IPS-18a (cell line): ENCODE measurements around the gene PDE7B.

Experiments used
- H3K27ac ChIP-seq: one replicate; pipeline ENCODE4 v1.5.1; 2013; ENCODE audit warnings: low read length
- H3K27me3 ChIP-seq: one replicate; pipeline ENCODE4 v1.6.1; 2013; ENCODE audit warnings: mild to moderate bottlenecking, low read length; ENCODE audit not compliant: control insufficient read depth, insufficient read depth
- H3K36me3 ChIP-seq: one replicate; pipeline ENCODE4 v1.6.1; 2013; ENCODE audit warnings: low read depth, low read length; ENCODE audit not compliant: control insufficient read depth
- H3K4me1 ChIP-seq: one replicate; pipeline ENCODE4 v1.6.1; 2013; ENCODE audit warnings: low read depth, low read length; ENCODE audit not compliant: control insufficient read depth
- H3K4me3 ChIP-seq: one replicate; pipeline ENCODE4 v1.5.1; 2013; ENCODE audit warnings: low read length
- H3K9ac ChIP-seq: one replicate; pipeline ENCODE4 v1.6.1; 2013; ENCODE audit warnings: mild to moderate bottlenecking, low read length, moderate library complexity
- H3K9me3 ChIP-seq: one replicate; pipeline ENCODE4 v1.6.1; 2013; ENCODE audit warnings: low read depth, low read length; ENCODE audit not compliant: control insufficient read depth

The PDE7B gene

DNA sequence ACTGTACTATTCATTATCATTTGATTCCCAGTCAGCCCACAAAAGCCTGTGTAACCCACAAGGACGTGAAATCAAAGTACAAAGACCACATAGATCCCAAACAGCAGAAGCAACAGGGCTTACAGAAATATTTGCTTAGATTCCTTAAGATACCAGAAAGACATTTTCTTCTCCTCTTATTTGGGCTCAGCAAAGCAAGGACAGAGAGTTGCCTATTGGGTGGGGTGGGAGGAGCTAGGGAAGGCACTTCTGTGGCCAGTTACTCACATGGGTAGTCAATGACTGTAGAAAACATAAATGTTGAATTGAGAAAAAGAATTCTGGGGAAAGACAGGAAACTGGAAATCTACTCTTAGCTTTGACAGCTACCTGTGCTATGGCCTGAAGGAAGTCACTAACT is 19.8 kb downstream of the PDE7B start:
- H3K9me3 ChIP-seq = no peaks in the 10 kb centered on the region
- no peak overlapping the region for H3K4me3 ChIP-seq
- H3K27me3 ChIP-seq = no peaks in the 10 kb centered on the region
- H3K27ac ChIP-seq = no peak overlapping the region
- H3K4me1 ChIP-seq = no peaks in the 10 kb centered on the region
- H3K9ac ChIP-seq = no peak overlapping the region
- no peaks in the 10 kb centered on the region for H3K36me3 ChIP-seq

DNA sequence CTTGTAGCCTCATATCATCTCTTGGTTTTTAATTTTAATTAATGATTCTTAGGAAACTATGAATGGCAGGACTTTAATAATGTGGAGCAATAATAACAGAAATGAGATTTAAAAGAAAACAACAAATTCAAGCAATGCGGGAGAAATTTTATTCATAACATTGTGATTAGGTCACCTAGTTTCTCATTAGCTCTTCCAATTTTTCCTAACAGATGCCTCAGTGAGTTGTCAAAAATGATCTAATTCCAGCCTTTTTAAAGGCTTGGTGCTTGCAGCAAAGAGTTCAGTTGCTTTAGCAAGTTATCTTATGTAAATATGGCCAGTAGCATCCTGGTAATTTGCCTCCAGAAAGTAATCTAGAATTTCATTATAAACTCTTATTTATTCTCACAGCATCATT is 20.4 kb downstream of the PDE7B start:
- no peaks in the 10 kb centered on the region for H3K27me3 ChIP-seq
- no peak overlapping the region for H3K4me3 ChIP-seq
- no peaks in the 10 kb centered on the region for H3K36me3 ChIP-seq
- H3K4me1 ChIP-seq = no peaks in the 10 kb centered on the region
- no peak overlapping the region for H3K9ac ChIP-seq
- no peaks in the 10 kb centered on the region for H3K9me3 ChIP-seq
- no peak overlapping the region for H3K27ac ChIP-seq

DNA sequence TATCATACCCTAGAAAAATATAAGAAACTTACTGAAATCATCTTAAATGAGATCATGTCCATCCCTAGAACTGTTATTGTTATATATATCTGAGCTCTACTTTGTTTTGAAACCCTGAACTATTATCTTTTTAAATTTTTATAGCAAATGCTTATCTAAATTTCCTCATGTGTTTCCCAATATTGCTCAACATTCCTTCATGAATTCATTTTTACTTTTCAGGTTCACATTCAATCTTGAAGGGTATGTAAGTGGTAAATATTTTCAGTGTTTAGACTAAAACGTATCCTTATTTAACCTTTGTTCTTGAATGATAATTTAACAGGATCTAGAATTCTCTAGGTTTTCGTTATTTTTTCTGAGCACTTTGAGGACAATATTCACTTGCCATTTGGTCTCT is 23.9 kb downstream of the PDE7B start:
- H3K27me3 ChIP-seq = no peaks in the 10 kb centered on the region
- H3K36me3 ChIP-seq = no peaks in the 10 kb centered on the region
- H3K9me3 ChIP-seq = no peaks in the 10 kb centered on the region
- no peak overlapping the region for H3K4me3 ChIP-seq
- H3K4me1 ChIP-seq = no peaks in the 10 kb centered on the region
- H3K27ac ChIP-seq = no peak overlapping the region
- no peak overlapping the region for H3K9ac ChIP-seq

DNA sequence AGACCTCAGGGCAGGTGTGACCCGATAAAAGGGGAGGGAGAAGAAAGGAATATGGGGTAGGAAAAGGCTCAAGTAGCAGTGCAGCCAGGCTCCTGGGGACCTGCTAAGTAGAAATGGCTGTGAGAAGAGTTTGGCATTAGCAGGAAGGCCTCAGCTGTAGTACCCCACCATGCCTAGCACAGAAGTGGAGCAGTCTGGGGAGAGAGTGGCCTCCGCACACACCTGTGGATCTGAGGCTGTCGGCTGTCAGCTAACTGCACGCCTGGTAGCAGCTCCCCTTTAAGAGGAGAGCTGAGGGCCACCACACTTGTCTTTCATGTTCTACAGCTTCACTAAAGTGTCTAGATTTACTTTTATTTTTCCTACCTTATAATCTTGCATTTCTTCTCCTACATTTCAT is 24.6 kb downstream of the PDE7B start:
- H3K27ac ChIP-seq = no peak overlapping the region
- H3K9me3 ChIP-seq = no peaks in the 10 kb centered on the region
- no peaks in the 10 kb centered on the region for H3K4me1 ChIP-seq
- H3K4me3 ChIP-seq = no peak overlapping the region
- no peaks in the 10 kb centered on the region for H3K36me3 ChIP-seq
- H3K9ac ChIP-seq = no peak overlapping the region
- no peaks in the 10 kb centered on the region for H3K27me3 ChIP-seq

DNA sequence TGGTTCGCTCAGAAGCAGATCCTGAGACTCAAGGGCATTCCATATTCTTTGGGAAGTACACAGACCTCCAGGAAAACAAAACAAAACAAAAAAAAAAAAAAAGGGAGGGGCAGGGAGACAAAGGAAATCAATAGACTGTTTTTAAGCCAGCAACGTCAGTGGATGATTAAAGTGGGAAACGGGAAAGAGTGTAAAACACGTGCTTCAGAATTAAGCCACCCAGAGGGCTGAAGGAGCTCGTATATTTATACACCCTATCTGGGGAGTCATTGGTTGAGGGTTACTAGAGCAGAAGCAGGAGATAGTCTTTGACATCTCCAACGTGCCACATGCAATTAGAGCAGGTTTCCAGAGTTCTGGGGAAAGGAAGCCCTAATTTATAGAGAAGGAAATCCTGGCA is 26.2 kb downstream of the PDE7B start:
- no peaks in the 10 kb centered on the region for H3K9me3 ChIP-seq
- H3K4me3 ChIP-seq = no peak overlapping the region
- no peaks in the 10 kb centered on the region for H3K4me1 ChIP-seq
- no peak overlapping the region for H3K27ac ChIP-seq
- no peak overlapping the region for H3K9ac ChIP-seq
- no peaks in the 10 kb centered on the region for H3K27me3 ChIP-seq
- H3K36me3 ChIP-seq = no peaks in the 10 kb centered on the region

DNA sequence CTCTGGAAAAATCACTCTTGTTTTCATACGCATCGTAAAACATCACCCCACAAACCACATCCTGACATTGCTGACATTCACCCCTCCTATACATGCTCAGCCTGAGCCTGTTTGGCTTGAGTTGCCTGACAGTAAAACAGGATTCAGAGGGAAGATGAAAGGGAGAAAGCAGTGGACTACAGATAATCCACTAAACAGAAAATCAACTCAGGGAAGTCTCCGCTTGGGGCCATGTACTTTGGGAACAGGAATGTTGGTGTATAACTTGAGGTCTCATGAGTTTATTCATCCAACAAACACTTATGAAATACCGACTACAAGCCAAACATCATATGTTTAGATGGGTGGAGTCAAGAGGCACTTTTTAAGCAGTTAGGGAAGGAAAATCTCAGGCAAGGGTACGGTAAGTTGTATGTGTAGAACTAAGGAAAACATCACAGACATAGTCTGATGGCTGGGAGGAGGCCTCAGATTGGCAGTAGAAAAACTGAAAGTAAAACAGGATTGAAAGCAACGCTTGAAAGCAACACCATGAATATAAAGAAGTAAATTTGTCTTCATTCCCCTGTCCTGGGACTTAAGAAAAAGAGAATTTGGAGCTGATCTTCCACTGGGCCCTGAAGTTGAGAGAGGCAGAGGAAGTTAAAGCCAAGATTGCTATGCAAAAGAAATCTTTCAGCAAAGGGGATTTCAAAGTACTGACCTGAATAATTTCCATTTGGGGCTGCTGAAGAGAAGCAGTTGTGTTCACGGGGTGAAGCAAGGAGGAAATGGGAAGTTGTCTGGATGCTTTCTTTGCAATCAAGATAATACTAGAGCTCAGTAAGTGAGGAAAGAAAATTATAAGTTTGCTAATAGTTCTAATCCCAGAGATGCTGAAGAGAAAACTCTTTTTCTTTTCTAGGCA is 28.8 kb downstream of the PDE7B start:
- H3K9ac ChIP-seq = no peak overlapping the region
- H3K36me3 ChIP-seq = no peaks in the 10 kb centered on the region
- no peak overlapping the region for H3K4me3 ChIP-seq
- H3K4me1 ChIP-seq = no peaks in the 10 kb centered on the region
- H3K27ac ChIP-seq = no peak overlapping the region
- no peaks in the 10 kb centered on the region for H3K27me3 ChIP-seq
- no peaks in the 10 kb centered on the region for H3K9me3 ChIP-seq

DNA sequence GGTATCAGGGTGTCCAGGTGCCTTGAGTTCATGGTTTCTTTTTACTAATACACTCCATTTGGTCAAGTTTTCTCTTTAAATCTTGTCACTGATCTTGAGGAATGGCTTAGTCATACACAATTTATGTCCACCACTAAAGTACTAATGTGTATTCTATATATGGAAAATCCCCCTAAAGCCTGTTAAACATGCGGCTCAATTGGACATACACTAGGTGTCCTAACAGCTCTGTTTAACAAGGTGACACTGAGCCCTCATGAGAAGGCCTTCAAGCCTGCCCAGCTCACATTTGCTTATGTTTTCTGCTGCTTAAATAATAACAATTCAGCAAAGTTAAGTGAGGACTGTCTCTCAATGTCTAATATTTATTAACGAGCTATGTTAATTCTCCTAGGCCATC is 31.5 kb downstream of the PDE7B start:
- Histone ChIP-seq H3K27ac (no peak overlapping the region), H3K4me3 (no peak overlapping the region), H3K27me3 (no peaks in the 10 kb centered on the region), H3K9ac (no peak overlapping the region), H3K4me1 (no peaks in the 10 kb centered on the region), H3K36me3 (no peaks in the 10 kb centered on the region), H3K9me3 (no peaks in the 10 kb centered on the region)

DNA sequence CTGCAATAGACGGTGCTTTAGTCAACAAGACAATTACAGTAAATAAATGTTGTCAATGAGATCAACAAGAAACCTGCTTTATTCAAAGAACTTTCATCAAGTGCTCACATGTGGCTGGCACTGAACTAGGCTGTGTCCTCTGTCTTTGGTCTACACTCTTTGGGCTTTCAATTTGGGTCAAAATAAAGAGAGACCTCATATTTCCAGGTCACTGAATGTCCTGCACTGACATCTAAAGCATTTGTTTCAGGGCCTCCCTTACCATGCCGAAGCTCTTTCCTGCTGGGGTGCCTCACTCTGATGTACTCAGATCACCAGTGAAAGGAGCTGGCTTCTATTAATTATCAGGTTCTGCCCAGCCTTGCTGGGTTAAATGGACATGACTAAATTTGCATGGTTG is 32.0 kb downstream of the PDE7B start:
- Histone ChIP-seq H3K27ac (no peak overlapping the region), H3K4me1 (no peaks in the 10 kb centered on the region), H3K4me3 (no peak overlapping the region), H3K27me3 (no peaks in the 10 kb centered on the region), H3K36me3 (no peaks in the 10 kb centered on the region), H3K9me3 (no peaks in the 10 kb centered on the region), H3K9ac (no peak overlapping the region)

DNA sequence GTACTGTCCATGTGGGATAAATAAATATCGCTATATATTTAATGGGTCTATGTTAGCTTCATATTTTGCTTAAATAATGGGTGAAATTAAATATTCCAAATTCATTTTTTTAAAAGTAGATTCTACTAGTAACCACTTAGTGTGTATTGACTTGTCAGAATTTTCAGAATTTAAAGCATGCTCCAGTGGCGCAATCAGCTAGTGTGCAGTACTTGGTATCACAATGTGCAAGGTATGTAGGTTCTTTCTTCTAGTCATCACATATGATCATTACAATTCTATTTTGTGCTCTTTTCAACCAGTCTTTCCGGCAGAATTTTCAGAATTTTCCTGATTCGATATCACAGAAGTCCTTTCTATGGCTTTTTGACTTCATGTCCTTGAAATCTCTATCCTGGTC is 32.6 kb downstream of the PDE7B start:
- Histone ChIP-seq H3K27ac (no peak overlapping the region), H3K9ac (no peak overlapping the region), H3K4me1 (no peaks in the 10 kb centered on the region), H3K36me3 (no peaks in the 10 kb centered on the region), H3K27me3 (no peaks in the 10 kb centered on the region), H3K4me3 (no peak overlapping the region), H3K9me3 (no peaks in the 10 kb centered on the region)

DNA sequence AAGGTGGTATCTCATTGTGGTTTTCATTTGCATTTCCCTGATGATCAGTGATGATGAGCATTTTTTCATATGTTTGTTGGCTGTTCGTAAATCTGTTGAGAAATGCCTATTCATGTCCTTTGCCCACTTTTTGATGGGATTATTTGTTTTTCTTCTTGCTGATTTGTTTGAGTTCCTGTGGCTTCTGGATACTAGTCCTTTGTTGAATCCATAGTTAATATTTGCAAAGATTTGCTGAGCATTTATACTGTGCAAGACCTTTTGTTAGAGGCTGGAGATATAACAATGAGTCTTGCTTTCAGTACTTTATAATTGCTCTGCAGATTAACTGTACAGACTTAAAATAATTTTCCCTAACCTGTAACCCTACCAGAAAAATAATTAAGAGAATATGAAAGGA is 35.6 kb downstream of the PDE7B start:
- Histone ChIP-seq H3K4me1 (no peaks in the 10 kb centered on the region), H3K36me3 (no peaks in the 10 kb centered on the region), H3K27me3 (no peaks in the 10 kb centered on the region), H3K4me3 (no peak overlapping the region), H3K9ac (no peak overlapping the region), H3K9me3 (no peaks in the 10 kb centered on the region), H3K27ac (no peak overlapping the region)

DNA sequence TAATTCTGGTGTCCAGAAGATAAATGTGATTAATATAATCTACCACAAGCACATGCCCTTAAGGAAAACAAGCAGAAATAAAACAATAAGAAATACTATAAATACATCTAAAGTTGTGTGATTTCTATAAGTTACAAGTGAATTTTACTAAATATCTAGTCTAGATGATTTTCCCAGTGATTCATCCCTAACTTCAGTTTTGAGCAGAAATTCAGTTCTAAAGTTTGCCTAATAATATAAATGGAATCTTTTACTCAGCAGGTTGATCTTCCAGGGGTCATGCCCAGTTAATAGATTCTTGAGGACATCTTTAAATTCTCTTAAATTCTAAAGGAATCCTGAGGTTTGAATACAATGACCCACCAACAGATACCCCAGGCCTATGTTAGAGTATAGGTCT is 37.3 kb downstream of the PDE7B start:
- Histone ChIP-seq H3K27me3 (no peaks in the 10 kb centered on the region), H3K9me3 (no peaks in the 10 kb centered on the region), H3K27ac (no peak overlapping the region), H3K36me3 (no peaks in the 10 kb centered on the region), H3K9ac (no peak overlapping the region), H3K4me3 (no peak overlapping the region), H3K4me1 (no peaks in the 10 kb centered on the region)

DNA sequence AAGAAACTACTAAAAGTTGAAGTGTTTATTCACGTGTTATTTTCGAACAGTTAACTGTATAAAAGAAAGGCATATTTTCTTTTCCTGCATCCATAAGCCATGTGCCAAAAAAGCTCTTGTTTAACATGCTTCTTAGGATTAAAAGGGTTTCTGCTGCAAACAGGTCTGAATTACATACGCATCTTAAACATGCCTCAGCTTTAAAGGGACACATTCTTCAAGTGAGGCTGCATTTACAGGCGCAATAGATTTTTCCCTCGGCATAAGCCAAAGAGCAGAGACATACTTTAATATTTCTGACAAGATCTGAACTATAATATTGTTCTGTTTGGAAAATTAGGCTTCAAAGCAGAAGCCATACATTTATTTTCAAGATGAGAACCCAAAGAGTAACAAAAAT is 39.4 kb downstream of the PDE7B start:
- Histone ChIP-seq H3K27me3 (no peaks in the 10 kb centered on the region), H3K27ac (no peak overlapping the region), H3K4me3 (no peak overlapping the region), H3K36me3 (no peaks in the 10 kb centered on the region), H3K4me1 (no peaks in the 10 kb centered on the region), H3K9me3 (no peaks in the 10 kb centered on the region), H3K9ac (no peak overlapping the region)
